ENCODE data around the gene ZYG11B.
"Not testable (repeated sequence)": the region's sequence is repeated elsewhere in the genome, so short reads cannot be mapped to it uniquely, and the experiment has no call there.

Gene ZYG11B

GRCh38 chr1:52726265-52727113, at the start of gene ZYG11B:
Gene ZYG11B (plus strand): TSS chr1:52726453. CDS start chr1:52726654, 201 bp downstream.
- DNase-seq (ENCODE audit: low read depth in 3 of 3): peak; percentile 82 to 86 (median 85)

- no peak for DNase-seq (ENCODE audit: low read depth in 3 of 3)
Measured at GRCh38 chr1:52677076-52677806, 49.0 kb upstream of the ZYG11B start.

- DNase-seq (ENCODE audit: low read depth in 3 of 3): no peak
Measured at GRCh38 chr1:52679048-52679447, 47.2 kb upstream of the ZYG11B start.

- no peak for DNase-seq (ENCODE audit: low read depth in 3 of 3)
Measured at GRCh38 chr1:52679498-52679897, 46.8 kb upstream of the ZYG11B start.

- DNase-seq (ENCODE audit: low read depth in 3 of 3): no peak
Measured at GRCh38 chr1:52680353-52680752, 45.9 kb upstream of the ZYG11B start.

- DNase-seq (ENCODE audit: low read depth in 3 of 3): no peak
Measured at GRCh38 chr1:52681136-52681535, 45.1 kb upstream of the ZYG11B start.

GRCh38 chr1:52683367-52683940, 42.8 kb upstream of the ZYG11B start:
- DNase-seq (ENCODE audit: low read depth in 3 of 3): no peak

GRCh38 chr1:52684545-52684944, 41.7 kb upstream of the ZYG11B start:
- DNase-seq (ENCODE audit: low read depth in 3 of 3): no peak

- DNase-seq (ENCODE audit: low read depth in 3 of 3): peak; percentile 52 to 64 (median 60)
Measured at GRCh38 chr1:52686261-52686751, 39.9 kb upstream of the ZYG11B start.

GRCh38 chr1:52686830-52687229, 39.4 kb upstream of the ZYG11B start:
- DNase-seq (ENCODE audit: low read depth in 3 of 3): no peak

GRCh38 chr1:52691821-52692220, 34.4 kb upstream of the ZYG11B start:
- no peak for DNase-seq (ENCODE audit: low read depth in 3 of 3)

GRCh38 chr1:52692697-52693096, 33.6 kb upstream of the ZYG11B start:
- no peak for DNase-seq (ENCODE audit: low read depth in 3 of 3)

- DNase-seq (ENCODE audit: low read depth in 3 of 3): not testable (repeated sequence)
Measured at GRCh38 chr1:52693351-52693750, 32.9 kb upstream of the ZYG11B start.

GRCh38 chr1:52693843-52694242, 32.4 kb upstream of the ZYG11B start:
- no peak for DNase-seq (ENCODE audit: low read depth in 3 of 3)

GRCh38 chr1:52695627-52696026, 30.6 kb upstream of the ZYG11B start:
- no peak for DNase-seq (ENCODE audit: low read depth in 3 of 3)

- DNase-seq (ENCODE audit: low read depth in 3 of 3): peak; percentile 47 to 74 (median 59)
Measured at GRCh38 chr1:52697795-52698674, 28.2 kb upstream of the ZYG11B start, which contains the start of gene COA7. Gene COA7 (minus strand): TSS chr1:52698347. CDS start chr1:52698326, 21 bp downstream.

GRCh38 chr1:52702886-52703787, 23.1 kb upstream of the ZYG11B start:
- peak; percentile 67 to 75 (median 71) for DNase-seq (ENCODE audit: low read depth in 3 of 3)

- DNase-seq (ENCODE audit: low read depth in 3 of 3): no peak
Measured at GRCh38 chr1:52706136-52706670, 20.1 kb upstream of the ZYG11B start.

GRCh38 chr1:52706941-52707926, 19.0 kb upstream of the ZYG11B start:
- DNase-seq (ENCODE audit: low read depth in 3 of 3): no peak
